ENCODE results near the gene PTPRB.

Gene PTPRB

GRCh38 chr12:70590549-70591226 is 46.5 kb downstream of the PTPRB start:
- DNase-seq: no peak

- no peak for DNase-seq
These were observed 47.2 kb downstream of the PTPRB start for GRCh38 chr12:70590051-70590450.

- DNase-seq: no peak
These were observed 52.9 kb downstream of the PTPRB start for GRCh38 chr12:70584332-70584731.

DNA sequence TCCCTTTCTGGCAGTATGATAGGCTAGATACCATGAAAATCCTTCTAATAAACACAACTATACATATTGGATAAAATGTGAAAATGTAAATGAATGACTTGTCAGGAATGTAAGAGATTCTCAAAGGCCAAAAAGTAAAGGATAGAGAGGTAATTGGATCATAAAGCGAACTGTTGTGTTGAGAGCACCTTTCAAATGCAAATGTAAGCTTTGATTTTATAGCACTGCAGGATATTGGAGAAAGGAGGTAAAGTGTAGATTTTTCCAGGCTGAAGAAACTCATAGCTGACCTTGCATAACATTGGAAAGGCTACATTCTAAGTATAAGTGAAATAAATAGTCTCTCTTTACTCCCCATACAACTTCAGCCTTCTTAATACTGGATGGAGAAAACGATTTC is 54.0 kb downstream of the PTPRB start:
- no peak for DNase-seq

DNA sequence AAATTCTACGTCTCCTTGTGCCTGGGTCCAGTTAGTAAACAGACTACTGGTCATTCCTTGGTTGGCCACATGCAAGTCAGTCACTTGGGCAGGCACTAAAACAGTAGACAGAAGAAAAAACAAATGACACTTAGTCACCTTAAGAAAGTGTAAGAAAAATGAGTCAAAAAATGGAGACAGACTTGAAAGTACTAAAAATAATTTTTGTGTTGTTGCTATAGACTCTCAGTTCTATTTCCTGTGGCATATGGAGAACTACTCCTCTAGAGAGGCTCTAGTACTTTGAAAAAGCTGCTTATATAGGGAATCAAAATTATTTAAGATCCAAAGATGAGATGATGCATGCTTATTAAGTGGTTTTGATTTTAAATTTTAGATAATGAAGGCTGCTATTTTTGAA is 56.0 kb downstream of the PTPRB start:
- no peak for DNase-seq

DNA sequence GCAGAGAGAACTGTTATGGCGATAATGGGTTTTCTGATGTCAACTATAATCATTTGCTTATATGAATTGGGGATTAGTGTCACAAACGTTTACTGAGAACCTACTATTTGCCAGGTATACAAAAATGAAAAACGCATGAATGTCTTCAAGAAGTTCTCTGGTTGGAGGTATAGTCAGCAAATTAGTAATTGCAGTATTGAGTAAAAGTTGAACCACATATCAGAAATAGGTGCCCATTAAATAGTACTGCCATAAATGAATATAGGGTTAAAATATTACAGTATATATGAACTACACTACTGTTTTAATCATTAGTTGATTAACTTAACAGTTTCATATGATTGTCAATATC is 60.0 kb downstream of the PTPRB start:
- DNase-seq: no peak

GRCh38 chr12:70576341-70577282 is 60.6 kb downstream of the PTPRB start:
- DNase-seq: no peak

- no peak for DNase-seq
These were observed 65.4 kb downstream of the PTPRB start for GRCh38 chr12:70571705-70572268.

- no peak for DNase-seq
These were observed 66.2 kb downstream of the PTPRB start for GRCh38 chr12:70571029-70571428.

- DNase-seq: no peak
These were observed 75.7 kb downstream of the PTPRB start for GRCh38 chr12:70561550-70561949.

GRCh38 chr12:70560671-70561070 is 76.6 kb downstream of the PTPRB start:
- DNase-seq: no peak

DNA sequence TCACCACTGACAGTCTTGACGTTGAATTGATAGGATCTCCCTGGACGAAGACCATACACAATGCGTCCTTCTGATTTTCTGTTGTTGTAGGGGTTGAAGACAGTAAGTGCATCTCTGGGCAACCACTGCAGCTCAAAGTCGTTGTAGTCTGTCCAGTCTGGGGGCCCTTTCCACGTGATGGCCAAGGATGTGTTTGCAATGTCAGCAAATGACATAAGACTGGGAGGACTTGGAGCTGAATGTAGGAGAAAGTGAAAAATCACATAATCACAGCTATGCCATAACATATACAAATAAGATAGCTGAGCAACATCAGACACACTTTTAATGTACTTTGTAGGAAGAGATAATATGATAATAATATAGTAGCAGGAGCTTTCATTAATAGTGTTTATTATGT is 77.8 kb downstream of the PTPRB start:
- no peak for DNase-seq

DNA sequence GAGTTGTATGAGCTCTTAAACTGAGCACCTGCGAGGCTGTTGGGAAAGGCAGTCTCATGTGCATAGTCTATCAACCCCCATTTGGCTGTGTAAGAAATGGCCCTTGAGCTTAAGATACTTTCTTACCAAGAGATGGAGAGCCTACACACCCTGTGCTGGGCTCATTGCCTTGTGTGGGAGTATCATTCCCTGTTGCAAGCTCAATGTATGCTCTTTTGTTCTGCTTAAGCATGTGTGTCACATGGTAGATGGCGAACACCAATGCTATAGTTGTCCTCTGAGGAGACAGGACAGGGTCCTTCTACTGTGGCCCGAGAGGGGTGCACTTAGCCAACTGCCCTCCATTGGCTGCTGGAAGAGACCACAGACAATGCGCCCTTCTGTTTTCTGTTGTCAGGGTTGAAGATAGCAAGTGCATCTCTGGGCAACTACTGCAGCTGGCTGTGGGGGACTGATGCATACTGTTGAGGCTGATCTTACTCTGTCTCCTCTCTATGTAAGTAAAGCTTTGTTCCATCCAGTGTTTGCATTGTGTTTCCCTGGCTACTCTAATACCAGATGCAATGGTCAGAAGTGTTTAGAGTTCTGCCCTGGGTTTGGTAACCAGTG is 79.5 kb downstream of the PTPRB start:
- DNase-seq: no peak

GRCh38 chr12:70556179-70556869 is 80.9 kb downstream of the PTPRB start:
- DNase-seq: no peak

DNA sequence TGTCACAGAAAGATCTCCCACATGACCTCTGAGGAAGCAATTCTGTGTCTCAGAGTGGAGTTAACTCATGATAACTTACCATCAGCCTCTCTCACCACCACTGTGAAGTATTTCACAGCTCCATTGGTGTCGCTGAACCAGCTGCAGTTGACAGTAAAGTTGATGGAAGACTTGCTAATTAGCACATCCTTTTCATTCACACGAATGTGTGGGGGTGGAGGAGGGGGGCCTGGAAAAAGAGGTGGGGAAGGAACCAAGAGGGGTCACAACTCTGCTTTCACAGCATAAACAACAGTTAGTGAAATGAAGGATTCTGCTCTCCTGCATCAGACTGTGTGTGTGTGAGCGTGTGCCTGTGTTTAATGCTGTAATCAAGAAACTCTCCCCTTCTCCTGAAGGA is 82.1 kb downstream of the PTPRB start:
- no peak for DNase-seq

GRCh38 chr12:70553391-70553859 is 83.8 kb downstream of the PTPRB start:
- no peak for DNase-seq

DNA sequence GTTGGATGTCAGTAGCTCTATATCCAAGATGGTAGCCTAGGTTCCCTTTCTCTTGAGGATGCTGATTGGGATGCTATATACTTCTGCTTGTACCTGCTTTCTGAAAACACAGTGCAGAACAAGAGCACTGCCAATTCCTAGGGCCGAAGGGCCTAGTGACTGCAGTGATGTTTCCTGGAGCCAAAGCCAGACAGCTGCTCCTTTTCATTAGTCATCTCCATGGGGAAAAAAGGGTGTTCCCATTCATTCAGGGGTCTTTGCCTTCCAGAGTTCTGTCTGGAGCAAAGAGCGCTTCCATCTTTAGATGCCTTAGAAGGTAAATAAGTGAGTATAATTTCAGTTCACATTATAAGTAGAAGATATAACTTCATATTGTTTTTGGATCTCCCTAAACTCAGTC is 85.5 kb downstream of the PTPRB start:
- no peak for DNase-seq

GRCh38 chr12:70550180-70550577 is 87.0 kb downstream of the PTPRB start:
- no peak for DNase-seq

GRCh38 chr12:70549340-70550179 is 87.7 kb downstream of the PTPRB start:
- no peak for DNase-seq

- no peak for DNase-seq
These were observed 93.8 kb downstream of the PTPRB start for GRCh38 chr12:70543444-70543843.

DNA sequence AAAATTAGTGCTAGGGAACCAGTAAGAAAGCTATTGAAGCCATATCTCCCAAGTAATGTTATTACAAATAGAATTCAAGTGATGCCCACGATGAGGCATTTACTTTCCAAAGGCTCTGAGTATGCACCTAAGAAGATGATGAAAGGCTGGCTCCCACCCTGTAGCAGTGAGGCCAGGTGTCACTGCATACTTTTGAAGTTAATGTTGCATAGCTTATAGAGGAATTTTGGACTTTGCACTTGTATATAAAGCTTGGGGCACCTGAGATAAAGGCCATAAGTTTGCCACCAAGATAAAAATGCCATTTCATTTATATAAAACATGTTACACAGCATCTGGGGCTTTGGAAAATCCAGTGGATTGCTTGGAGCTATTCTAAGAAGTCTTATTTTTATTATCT is 96.2 kb downstream of the PTPRB start:
- no peak for DNase-seq

DNA sequence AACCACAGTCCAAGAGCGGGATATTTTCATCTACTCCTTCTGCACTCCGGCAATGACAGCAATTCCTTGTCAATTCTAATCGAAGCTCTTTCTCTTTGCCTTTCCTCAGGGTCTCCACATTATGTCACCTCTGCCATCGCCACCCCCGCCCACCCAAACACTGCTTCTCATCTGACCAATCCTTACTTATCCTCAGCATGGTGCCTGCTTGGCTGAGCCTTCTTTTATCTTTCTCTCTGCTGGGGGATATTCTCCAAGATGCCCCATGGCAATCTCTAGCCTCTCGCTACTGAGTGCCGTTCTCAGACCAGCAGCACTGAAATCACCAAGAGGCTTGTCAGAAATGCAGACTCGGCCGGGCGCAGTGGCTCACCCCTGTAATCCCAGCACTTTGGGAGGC is 100.6 kb downstream of the PTPRB start:
- DNase-seq: no peak

Measured in activated gamma-delta T cell (primary cell).